Measurements from ENCODE around the gene EIF3B.
A peak's percentile ranks its signal among the peaks of the same experiment; 100 is the strongest.
"Not testable (repeated sequence)": the region's sequence is repeated elsewhere in the genome, so short reads cannot be mapped to it uniquely, and the experiment has no call there.

Gene EIF3B

DNA sequence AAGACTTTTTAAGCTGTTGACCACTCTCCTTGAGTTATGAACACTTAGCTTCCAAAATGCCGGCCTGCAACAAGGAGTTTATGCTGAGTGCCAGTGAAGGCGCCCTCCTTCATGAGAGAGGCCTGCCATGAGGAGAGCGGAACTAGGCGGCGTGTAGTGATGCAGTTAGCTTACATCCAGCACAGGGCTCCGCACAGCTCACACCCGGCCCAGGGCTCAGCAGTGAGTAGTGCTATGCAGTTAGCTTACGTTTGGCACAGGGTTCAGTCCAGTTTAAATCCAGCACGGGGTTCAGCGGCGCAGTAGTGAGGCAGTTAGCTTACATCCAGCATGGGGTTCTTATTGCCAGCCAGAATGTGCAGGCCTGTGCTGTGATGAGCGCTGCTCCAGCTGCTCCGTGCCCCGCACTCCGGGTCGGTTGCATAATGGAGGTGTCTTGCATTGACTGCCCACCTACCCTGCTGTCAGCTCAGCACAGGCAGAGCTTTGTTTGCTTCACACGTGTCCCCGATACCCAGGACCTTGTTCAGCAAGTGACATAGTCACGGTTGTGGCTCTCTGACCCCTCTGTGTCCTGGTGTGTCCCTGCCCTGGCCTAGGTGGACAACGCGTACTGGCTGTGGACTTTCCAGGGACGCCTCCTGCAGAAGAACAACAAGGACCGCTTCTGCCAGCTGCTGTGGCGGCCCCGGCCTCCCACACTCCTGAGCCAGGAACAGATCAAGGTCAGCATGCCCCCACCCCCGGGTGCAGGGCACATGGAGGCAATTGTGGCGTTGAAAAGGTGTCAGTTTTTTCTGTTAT lies 21.9 kb downstream of the EIF3B start:
- Histone ChIP-seq H3K4me1 (peaks cover 10% of the 10 kb centered on the region; the same call in 1 of the 2 replicates), H3K4me2 (no peak overlapping the region), H3K9ac (no peak overlapping the region), H3K9me3 (no peaks in the 10 kb centered on the region), H4K20me1 (peaks cover 100% of the 10 kb centered on the region), H3K4me3 (no peak overlapping the region), H3K36me3 (peaks cover 100% of the 10 kb centered on the region), H3K27ac (no peak overlapping the region), H3K27me3 (no peaks in the 10 kb centered on the region)
- no peak for TF ChIP-seq Cebpa-rat (IDR thresholded peaks at IDR 0.05)

DNA sequence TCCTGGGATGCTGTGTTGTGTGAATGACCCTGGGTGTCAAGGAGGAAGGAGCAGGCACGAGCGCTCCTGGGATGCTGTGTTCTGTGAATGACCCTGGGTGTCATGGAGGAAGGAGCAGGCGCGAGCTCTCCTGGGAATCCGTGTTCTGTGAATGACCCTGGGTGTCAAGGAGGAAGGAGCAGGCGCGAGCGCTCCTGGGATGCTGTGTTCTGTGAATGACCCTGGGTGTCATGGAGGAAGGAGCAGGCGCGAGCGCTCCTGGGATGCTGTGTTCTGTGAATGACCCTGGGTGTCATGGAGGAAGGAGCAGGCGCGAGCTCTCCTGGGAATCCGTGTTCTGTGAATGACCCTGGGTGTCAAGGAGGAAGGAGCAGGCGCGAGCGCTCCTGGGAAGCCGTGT lies 22.9 kb downstream of the EIF3B start:
- H3K4me1 ChIP-seq: peaks cover 16% of the 10 kb centered on the region; the same call in 1 of the 2 replicates
- H3K4me3 ChIP-seq, H3K27me3 ChIP-seq, H3K9ac ChIP-seq, H3K27ac ChIP-seq, H3K9me3 ChIP-seq, H3K4me2 ChIP-seq: not testable (repeated sequence)
- peaks cover 100% of the 10 kb centered on the region for H3K36me3 ChIP-seq
- H4K20me1 ChIP-seq: peaks cover 100% of the 10 kb centered on the region

DNA sequence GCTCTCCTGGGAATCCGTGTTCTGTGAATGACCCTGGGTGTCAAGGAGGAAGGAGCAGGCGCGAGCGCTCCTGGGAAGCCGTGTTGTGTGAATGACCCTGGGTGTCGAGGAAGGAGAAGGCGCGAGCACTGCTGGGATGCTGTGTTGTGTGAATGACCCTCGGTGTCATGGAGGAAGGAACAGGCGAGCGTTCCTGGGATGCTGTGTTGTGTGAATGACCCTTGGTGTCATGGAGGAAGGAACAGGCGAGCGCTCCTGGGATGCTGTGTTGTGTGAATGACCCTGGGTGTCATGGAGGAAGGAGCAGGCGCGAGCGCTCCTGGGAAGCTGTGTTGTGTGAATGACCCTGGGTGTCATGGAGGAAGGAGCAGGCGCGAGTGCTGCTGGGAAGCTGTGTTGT lies 23.5 kb downstream of the EIF3B start:
- H3K27ac ChIP-seq, H3K4me2 ChIP-seq, H3K9me3 ChIP-seq, H3K9ac ChIP-seq, H3K4me3 ChIP-seq, H3K27me3 ChIP-seq: not testable (repeated sequence)
- Histone ChIP-seq H4K20me1 (peaks cover 100% of the 10 kb centered on the region), H3K4me1 (peaks cover 19% of the 10 kb centered on the region), H3K36me3 (peaks cover 99% of the 10 kb centered on the region)

DNA sequence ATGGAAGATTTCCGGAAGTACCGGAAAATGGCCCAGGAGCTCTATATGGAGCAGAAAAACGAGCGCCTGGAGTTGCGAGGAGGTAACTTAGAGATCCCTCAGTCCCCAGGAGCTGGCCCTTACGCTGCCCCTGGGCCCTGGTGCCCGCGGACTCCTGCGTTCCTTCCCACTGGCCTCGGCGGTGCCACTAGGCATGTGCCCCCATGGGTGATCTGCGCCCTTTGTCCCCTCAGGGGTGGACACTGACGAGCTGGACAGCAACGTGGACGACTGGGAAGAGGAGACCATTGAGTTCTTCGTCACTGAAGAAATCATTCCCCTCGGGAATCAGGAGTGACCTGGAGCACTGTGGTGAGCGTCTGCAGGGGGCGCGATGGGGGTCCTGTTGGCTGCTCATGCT lies 24.5 kb downstream of the EIF3B start:
- Histone ChIP-seq H3K27ac (no peak overlapping the region), H3K27me3 (no peaks in the 10 kb centered on the region), H4K20me1 (peaks cover 100% of the 10 kb centered on the region), H3K4me3 (no peak overlapping the region), H3K9ac (no peak overlapping the region), H3K9me3 (no peaks in the 10 kb centered on the region), H3K4me2 (no peak overlapping the region), H3K4me1 (peaks cover 29% of the 10 kb centered on the region), H3K36me3 (peaks cover 93% of the 10 kb centered on the region)
- TF ChIP-seq Cebpa-rat (IDR thresholded peaks at IDR 0.05): no peak

DNA sequence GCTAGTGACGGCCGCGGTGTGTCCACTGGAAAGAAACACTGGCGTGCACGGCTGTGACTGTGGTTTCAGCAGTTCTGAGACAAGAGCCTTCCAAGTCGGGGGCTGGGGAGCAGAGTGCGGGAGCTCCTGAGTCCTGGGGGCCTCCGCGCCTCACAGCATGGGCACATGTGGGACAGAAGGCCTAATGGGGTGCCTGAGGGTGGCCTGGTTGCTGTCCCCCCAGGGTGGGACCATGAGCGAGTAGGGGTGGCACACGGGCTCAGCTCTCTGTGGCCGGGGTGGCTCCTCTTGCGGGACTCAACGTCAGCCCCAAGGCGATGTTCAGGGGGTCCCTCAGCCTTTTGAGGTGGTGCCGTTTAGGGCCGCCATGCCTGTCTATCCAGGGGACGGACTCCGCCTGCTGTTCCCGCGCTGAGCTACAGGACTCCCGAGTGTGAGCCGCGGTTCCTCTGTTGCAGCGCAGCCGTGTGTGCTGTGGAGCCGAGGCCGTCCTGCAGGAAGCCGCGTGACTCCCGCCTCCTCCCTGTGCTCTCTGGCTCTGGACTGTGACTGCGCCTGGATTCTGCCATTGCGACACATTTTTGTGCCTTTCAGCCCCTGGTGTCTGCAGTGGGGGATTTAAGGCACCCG lies 25.3 kb downstream of the EIF3B start:
- peaks cover 98% of the 10 kb centered on the region for H4K20me1 ChIP-seq
- H3K4me1 ChIP-seq: peaks cover 37% of the 10 kb centered on the region
- no peak overlapping the region for H3K27ac ChIP-seq
- no peak overlapping the region for H3K4me3 ChIP-seq
- TF ChIP-seq Cebpa-rat (IDR thresholded peaks at IDR 0.05): no peak
- no peaks in the 10 kb centered on the region for H3K27me3 ChIP-seq
- H3K4me2 ChIP-seq: no peak overlapping the region
- peaks cover 85% of the 10 kb centered on the region for H3K36me3 ChIP-seq
- H3K9me3 ChIP-seq: no peaks in the 10 kb centered on the region
- no peak overlapping the region for H3K9ac ChIP-seq

DNA sequence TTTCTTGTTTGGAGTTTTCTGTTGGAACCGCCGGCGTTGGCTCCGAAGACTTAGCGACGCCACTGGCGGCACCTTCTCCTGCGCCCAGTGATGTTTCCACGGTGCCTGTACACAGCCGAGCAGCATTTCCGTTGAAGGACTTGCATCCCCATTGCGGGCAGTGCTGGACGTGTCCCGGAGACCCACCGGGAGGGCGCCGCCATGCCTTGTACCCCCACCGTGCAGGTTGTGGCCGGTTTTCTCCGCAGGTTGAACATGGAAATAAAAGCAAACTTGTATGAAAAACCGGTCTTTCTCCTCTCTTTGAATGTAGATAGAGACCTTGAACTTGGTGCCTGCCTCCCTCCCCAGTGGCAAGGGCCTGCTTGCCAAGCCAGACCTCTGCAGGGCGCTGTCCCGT lies 25.8 kb downstream of the EIF3B start:
- H3K27me3 ChIP-seq: no peaks in the 10 kb centered on the region
- no peak overlapping the region for H3K4me2 ChIP-seq
- TF ChIP-seq Cebpa-rat (IDR thresholded peaks at IDR 0.05): no peak
- no peak overlapping the region for H3K4me3 ChIP-seq
- peaks cover 93% of the 10 kb centered on the region for H4K20me1 ChIP-seq
- H3K9me3 ChIP-seq: no peaks in the 10 kb centered on the region
- H3K4me1 ChIP-seq: peaks cover 39% of the 10 kb centered on the region
- peaks cover 80% of the 10 kb centered on the region for H3K36me3 ChIP-seq
- no peak overlapping the region for H3K9ac ChIP-seq
- no peak overlapping the region for H3K27ac ChIP-seq

DNA sequence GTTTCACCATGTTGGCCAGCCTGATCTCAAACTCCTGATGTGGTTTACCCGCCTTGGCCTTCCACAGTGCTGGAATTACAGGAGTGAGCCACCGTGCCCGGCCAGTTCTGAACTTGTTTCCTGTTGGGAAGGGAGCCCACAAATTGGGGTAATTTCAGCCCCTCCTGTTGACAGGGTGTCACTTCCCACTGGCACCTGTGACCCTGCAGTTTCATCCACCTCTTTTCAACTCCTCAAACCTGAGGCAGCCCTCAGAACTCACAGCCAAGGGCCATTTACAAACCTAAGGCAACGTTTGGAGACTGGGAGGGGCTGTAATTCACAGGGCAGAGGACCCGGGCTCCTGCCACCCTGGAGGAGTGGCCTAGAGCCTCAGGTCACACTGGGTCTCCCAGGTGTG lies 26.6 kb downstream of the EIF3B start:
- TF ChIP-seq Cebpa-rat (IDR thresholded peaks at IDR 0.05): no peak
- Histone ChIP-seq H3K9me3 (no peaks in the 10 kb centered on the region), H3K27me3 (no peaks in the 10 kb centered on the region), H3K4me3 (no peak overlapping the region), H3K4me2 (no peak overlapping the region), H3K4me1 (peaks cover 39% of the 10 kb centered on the region), H4K20me1 (peaks cover 85% of the 10 kb centered on the region), H3K27ac (no peak overlapping the region), H3K36me3 (peaks cover 72% of the 10 kb centered on the region), H3K9ac (no peak overlapping the region)

DNA sequence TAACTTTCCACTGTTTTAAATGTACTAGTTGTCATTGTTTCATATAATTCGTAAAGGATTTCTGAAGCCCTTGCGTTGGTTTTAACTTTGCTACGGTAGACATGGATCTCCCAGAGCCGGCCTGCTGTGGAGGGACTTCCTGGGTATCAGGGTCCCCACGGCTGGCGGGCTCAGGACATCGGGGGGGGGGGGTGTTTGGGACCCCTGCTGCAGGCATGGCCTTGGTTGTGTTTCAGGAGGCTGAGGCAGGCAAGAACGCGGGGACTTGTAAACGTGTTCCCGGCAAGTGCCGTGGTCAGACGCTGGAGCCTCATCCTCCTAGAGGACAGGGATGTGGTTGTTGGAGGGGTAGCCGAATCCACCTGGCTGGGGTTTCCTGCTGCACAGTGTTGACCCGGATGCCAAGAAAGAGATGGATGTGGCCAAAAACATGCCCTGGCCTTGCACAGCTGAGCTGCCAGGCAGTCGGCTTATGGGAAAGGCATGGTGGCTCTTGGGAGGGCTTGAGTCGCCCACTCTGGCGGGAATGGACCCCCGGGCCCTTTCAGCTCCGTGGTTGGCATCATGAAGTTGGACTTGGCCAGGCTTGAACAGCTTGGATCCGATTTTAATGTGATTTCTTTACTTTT lies 27.4 kb downstream of the EIF3B start:
- peaks cover 64% of the 10 kb centered on the region for H3K36me3 ChIP-seq
- no peak overlapping the region for H3K4me2 ChIP-seq
- H3K9me3 ChIP-seq: no peaks in the 10 kb centered on the region
- no peak for TF ChIP-seq Cebpa-rat (IDR thresholded peaks at IDR 0.05)
- no peak overlapping the region for H3K4me3 ChIP-seq
- no peak overlapping the region for H3K9ac ChIP-seq
- H3K27me3 ChIP-seq: no peaks in the 10 kb centered on the region
- peaks cover 82% of the 10 kb centered on the region for H4K20me1 ChIP-seq
- peaks cover 44% of the 10 kb centered on the region for H3K4me1 ChIP-seq
- no peak overlapping the region for H3K27ac ChIP-seq

DNA sequence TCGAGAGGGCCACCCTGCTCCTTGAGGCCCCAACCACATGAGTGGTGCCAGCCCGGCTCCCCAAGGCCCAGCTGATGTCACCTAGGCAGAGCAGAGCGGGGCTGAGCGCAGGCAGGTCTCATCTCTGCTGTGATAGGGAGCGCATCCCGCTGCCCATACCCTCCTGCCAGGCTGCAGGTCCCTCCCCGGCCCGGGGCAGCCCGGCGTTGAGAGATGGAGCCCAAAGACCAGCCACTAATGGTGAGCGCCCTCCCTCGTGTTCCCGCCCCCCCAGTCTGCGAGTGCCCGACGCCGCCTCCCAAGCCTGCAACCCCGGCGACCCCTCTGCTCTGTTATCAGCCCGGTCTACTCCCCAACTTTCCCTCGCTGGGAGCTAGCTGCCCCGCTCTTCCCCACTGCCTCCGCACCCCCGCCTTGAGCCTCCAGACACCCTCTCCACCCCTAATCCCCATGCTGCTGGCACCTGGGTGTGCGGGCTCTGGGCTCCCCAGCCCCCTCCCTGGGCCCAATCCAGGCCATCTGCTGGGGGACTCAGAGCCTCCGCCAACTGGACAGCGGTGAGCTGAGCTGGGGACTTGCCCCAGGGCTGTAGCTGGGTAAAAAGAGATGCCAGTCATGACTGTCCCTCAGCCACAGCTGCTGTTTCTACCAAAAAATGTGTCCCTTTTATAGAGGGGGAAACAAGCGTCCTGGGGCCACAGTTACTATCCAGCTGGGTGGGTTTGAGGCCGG lies 29.1 kb downstream of the EIF3B start:
- H3K9me3 ChIP-seq: no peaks in the 10 kb centered on the region
- H4K20me1 ChIP-seq: peaks cover 79% of the 10 kb centered on the region
- H3K36me3 ChIP-seq: peaks cover 47% of the 10 kb centered on the region
- H3K27ac ChIP-seq: peak overlapping the region; percentile 51; the same call in 1 of the 2 replicates
- no peak overlapping the region for H3K4me3 ChIP-seq
- peaks cover 52% of the 10 kb centered on the region for H3K4me1 ChIP-seq
- no peak for TF ChIP-seq Cebpa-rat (IDR thresholded peaks at IDR 0.05)
- peak overlapping the region; percentile 56 for H3K4me2 ChIP-seq
- no peaks in the 10 kb centered on the region for H3K27me3 ChIP-seq
- 0 out of 2 replicates have a peak overlapping the region, but pooled peaks have one; percentile 14 for H3K9ac ChIP-seq

Data from BLaER1 (cell line).